ENCODE results near the gene PTPRM.

DNA sequence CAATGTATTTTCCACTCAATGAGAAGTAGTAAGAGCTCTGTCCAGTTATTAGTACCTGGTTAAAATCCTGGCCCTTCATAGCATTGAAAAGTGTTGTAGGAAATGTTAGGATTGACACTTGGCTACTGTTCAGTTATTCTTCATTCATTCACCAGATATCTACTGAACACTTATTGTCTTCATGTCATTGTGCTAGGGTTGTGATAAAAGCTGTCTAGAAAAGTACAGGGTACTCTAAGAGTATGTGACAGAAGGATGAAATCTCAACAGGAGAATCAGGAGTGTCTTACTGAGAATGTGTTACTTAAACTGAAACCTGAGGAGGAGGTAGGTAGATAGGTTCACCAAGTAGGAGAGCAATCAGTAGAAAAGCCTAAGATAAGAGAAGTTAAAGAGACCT lies 530.3 kb downstream of the PTPRM start:
- TF ChIP-seq YY1 (IDR thresholded peaks at IDR 0.05; ENCODE audit: insufficient read depth, insufficient read length) (no peak), ZNF274 (IDR thresholded peaks at IDR 0.05; ENCODE audit: low read depth, low read length) (no peak), SUZ12 (IDR thresholded peaks at IDR 0.05; ENCODE audit: extremely low read depth, insufficient read depth, insufficient read length) (no peak)
